ENCODE data around the gene CYB5RL. TPM values are rescaled to one million over a fixed set of nuclear protein-coding genes. Genes with fewer than 3 reads are reported as not detected.

CYB5RL gene
- total RNA-seq, 1 experiment from 2014 or later = 13.1 TPM

DNA sequence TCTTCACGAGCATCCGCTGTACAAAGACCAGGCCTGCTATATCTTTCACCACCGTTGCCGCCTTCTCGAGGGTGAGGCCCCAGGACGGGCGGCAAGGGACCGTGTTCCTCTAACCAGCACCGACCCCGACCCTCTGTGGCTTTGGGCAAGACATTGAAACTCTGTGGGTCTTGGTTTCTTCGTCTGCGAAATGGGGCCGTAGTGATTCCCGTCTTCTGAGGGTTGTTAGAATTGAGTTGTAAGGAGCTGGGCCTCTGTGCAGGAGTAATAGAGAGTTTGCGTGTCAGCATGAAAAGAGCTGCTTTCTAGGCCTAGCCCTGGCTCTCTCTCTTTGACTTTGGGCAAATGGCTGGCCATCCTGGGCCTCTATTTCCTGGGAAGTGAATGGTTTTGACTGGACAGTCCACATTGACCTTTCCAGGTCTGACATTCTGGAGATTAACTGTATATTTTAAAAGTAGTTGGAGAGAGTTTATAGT lies 728 bp upstream of the CYB5RL start (continued):
- TF ChIP-seq ZNF263 (CRISPR knock-in tag; IDR thresholded peaks at IDR 0.05; ENCODE audit: low read depth) (no peak), TEAD4 (CRISPR knock-in tag; IDR thresholded peaks at IDR 0.05) (no peak), ELF4 (CRISPR knock-in tag; IDR thresholded peaks at IDR 0.05; ENCODE audit: low read depth) (no peak)
- TF ChIP-seq, protein P1, sequence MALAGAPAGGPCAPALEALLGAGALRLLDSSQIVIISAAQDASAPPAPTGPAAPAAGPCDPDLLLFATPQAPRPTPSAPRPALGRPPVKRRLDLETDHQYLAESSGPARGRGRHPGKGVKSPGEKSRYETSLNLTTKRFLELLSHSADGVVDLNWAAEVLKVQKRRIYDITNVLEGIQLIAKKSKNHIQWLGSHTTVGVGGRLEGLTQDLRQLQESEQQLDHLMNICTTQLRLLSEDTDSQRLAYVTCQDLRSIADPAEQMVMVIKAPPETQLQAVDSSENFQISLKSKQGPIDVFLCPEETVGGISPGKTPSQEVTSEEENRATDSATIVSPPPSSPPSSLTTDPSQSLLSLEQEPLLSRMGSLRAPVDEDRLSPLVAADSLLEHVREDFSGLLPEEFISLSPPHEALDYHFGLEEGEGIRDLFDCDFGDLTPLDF (CRISPR knock-in tag; IDR thresholded peaks at IDR 0.05) = no peak
- TF ChIP-seq, protein P2, sequence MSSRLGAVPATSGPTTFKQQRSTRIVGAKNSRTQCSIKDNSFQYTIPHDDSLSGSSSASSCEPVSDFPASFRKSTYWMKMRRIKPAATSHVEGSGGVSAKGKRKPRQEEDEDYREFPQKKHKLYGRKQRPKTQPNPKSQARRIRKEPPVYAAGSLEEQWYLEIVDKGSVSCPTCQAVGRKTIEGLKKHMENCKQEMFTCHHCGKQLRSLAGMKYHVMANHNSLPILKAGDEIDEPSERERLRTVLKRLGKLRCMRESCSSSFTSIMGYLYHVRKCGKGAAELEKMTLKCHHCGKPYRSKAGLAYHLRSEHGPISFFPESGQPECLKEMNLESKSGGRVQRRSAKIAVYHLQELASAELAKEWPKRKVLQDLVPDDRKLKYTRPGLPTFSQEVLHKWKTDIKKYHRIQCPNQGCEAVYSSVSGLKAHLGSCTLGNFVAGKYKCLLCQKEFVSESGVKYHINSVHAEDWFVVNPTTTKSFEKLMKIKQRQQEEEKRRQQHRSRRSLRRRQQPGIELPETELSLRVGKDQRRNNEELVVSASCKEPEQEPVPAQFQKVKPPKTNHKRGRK (CRISPR knock-in tag; IDR thresholded peaks at IDR 0.05; ENCODE audit: borderline replicate concordance) = no peak

DNA sequence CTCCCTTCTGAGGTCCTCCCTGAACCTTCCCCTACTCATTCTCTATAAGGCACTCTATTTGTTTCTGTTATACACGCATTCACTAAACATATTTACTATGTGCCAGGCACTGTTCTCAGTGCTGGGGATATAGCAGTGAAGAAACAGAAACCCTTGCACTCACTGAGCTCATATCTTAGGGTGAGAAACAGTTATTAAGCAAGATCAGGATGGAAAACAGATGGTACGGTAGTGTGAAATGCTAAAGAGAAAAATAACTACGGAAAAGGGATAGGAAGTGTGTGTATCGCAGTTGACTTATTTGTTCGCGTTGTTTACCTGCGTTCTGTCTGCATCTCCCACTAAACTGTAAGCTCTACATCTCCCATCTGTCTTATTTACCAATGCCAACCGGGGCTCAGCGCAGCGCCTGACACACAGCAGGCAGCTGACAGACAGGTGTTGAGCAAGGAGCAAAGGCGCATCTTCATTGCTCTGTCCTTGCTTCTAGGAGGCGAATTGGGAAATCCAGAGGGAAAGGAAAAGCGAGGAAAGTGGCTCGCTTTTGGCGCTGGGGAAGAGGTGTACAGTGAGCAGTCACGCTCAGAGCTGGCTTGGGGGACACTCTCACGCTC lies 572 bp downstream of the CYB5RL start:
- POLR2A ChIA-PET = interaction anchor here (0.5 to 1.5 kb wide), 3 partner anchors 113 to 208 kb away, joined by 3 to 5 read pairs (median 4); partner anchors contain the start of gene SSBP3

DNA sequence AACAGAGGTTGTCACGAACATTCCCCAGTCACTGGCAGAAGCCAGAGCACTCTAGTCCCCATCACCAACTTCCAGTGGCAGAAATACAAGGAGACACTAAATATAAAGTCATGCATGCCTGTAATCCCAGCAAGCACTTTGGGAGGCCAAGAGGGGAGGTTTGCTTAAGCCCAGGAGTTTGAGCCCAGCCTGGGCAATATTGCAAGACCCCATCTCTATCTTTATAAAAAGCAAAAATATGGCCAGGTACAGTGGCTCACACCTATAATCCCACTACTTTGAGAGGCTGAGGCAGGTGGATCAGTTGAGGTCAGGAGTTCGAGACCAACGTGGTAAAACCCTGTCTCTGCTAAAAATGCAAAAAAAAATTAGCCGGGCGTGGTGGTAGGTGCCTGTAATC lies 6.4 kb downstream of the CYB5RL start:
- CTCF ChIA-PET = no interaction called here

More for the DNA sequence above, 572 bp downstream of the CYB5RL start:
- ATAC-seq = peak; percentile 6
- peak overlapping the region; percentile 39; the same call in 1 of the 2 replicates for H3K27ac Mint-ChIP-seq
- 0 out of 2 replicates have a peak, but pooled peaks have one; percentile 39 for TF ChIP-seq NFE2L1 (CRISPR knock-in tag; IDR thresholded peaks at IDR 0.05)
- TF ChIP-seq, protein P3, sequence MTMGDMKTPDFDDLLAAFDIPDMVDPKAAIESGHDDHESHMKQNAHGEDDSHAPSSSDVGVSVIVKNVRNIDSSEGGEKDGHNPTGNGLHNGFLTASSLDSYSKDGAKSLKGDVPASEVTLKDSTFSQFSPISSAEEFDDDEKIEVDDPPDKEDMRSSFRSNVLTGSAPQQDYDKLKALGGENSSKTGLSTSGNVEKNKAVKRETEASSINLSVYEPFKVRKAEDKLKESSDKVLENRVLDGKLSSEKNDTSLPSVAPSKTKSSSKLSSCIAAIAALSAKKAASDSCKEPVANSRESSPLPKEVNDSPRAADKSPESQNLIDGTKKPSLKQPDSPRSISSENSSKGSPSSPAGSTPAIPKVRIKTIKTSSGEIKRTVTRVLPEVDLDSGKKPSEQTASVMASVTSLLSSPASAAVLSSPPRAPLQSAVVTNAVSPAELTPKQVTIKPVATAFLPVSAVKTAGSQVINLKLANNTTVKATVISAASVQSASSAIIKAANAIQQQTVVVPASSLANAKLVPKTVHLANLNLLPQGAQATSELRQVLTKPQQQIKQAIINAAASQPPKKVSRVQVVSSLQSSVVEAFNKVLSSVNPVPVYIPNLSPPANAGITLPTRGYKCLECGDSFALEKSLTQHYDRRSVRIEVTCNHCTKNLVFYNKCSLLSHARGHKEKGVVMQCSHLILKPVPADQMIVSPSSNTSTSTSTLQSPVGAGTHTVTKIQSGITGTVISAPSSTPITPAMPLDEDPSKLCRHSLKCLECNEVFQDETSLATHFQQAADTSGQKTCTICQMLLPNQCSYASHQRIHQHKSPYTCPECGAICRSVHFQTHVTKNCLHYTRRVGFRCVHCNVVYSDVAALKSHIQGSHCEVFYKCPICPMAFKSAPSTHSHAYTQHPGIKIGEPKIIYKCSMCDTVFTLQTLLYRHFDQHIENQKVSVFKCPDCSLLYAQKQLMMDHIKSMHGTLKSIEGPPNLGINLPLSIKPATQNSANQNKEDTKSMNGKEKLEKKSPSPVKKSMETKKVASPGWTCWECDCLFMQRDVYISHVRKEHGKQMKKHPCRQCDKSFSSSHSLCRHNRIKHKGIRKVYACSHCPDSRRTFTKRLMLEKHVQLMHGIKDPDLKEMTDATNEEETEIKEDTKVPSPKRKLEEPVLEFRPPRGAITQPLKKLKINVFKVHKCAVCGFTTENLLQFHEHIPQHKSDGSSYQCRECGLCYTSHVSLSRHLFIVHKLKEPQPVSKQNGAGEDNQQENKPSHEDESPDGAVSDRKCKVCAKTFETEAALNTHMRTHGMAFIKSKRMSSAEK (CRISPR knock-in tag; IDR thresholded peaks at IDR 0.05; ENCODE audit: borderline replicate concordance) = no peak
- 0 out of 2 replicates have a peak, but pooled peaks have one; percentile 58 for TF ChIP-seq FOXK1 (CRISPR knock-in tag; IDR thresholded peaks at IDR 0.05)
- H3K4me3 Mint-ChIP-seq = peak overlapping the region; percentile 86
- CTCF ChIA-PET = interaction anchor here (1.0 to 3.5 kb wide), 6 partner anchors 18 to 207 kb away, joined by 3 to 25 read pairs (median 6); no protein-coding TSS in a partner anchor
- DNase-seq (ENCODE audit: low spot score) = no peak
- H3K9me3 Mint-ChIP-seq = no peaks in the 10 kb centered on the region
- H3K27me3 Mint-ChIP-seq (ENCODE audit: low read depth) = no peaks in the 10 kb centered on the region
- peaks cover 7% of the 10 kb centered on the region for H3K36me3 Mint-ChIP-seq
- H3K4me1 Mint-ChIP-seq = peaks cover 17% of the 10 kb centered on the region

More for the DNA sequence above, 6.4 kb downstream of the CYB5RL start:
- H3K27ac Mint-ChIP-seq = no peak overlapping the region
- no peak for TF ChIP-seq ZNF121 (CRISPR knock-in tag; IDR thresholded peaks at IDR 0.05)
- no peak for TF ChIP-seq ZNF423 (CRISPR knock-in tag; IDR thresholded peaks at IDR 0.05)
- TF ChIP-seq ESRRA (CRISPR knock-in tag; IDR thresholded peaks at IDR 0.05; ENCODE audit: borderline replicate concordance) = no peak
- TF ChIP-seq ELF4 (CRISPR knock-in tag; IDR thresholded peaks at IDR 0.05; ENCODE audit: low read depth) = no peak
- no peak for TF ChIP-seq NR3C1 (CRISPR knock-in tag; conservative IDR thresholded peaks at IDR 0.05; ENCODE audit: low read depth)
- TF ChIP-seq TCF7 (CRISPR knock-in tag; IDR thresholded peaks at IDR 0.05; ENCODE audit: low read depth) = no peak
- no peak for TF ChIP-seq ZNF317 (CRISPR knock-in tag; IDR thresholded peaks at IDR 0.05; ENCODE audit: borderline replicate concordance, low read depth)
- no peak for TF ChIP-seq RELA (CRISPR knock-in tag; IDR thresholded peaks at IDR 0.05; ENCODE audit: borderline replicate concordance)
- TF ChIP-seq, protein P4, sequence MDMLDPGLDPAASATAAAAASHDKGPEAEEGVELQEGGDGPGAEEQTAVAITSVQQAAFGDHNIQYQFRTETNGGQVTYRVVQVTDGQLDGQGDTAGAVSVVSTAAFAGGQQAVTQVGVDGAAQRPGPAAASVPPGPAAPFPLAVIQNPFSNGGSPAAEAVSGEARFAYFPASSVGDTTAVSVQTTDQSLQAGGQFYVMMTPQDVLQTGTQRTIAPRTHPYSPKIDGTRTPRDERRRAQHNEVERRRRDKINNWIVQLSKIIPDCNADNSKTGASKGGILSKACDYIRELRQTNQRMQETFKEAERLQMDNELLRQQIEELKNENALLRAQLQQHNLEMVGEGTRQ (CRISPR knock-in tag; IDR thresholded peaks at IDR 0.05) = no peak
- TF ChIP-seq, protein P2 (CRISPR knock-in tag; IDR thresholded peaks at IDR 0.05; ENCODE audit: borderline replicate concordance) = no peak
- no peak for TF ChIP-seq ETV6 (CRISPR knock-in tag; IDR thresholded peaks at IDR 0.05)
- TF ChIP-seq, protein P5, sequence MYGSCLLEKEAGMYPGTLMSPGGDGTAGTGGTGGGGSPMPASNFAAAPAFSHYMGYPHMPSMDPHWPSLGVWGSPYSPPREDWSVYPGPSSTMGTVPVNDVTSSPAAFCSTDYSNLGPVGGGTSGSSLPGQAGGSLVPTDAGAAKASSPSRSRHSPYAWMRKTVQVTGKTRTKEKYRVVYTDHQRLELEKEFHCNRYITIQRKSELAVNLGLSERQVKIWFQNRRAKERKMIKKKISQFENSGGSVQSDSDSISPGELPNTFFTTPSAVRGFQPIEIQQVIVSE (CRISPR knock-in tag; IDR thresholded peaks at IDR 0.05; ENCODE audit: borderline replicate concordance) = no peak
- no peaks in the 10 kb centered on the region for H3K4me1 Mint-ChIP-seq
- no peak for DNase-seq (ENCODE audit: low spot score)
- no peak for ATAC-seq
- H3K36me3 Mint-ChIP-seq = peaks cover 13% of the 10 kb centered on the region; the same call in 1 of the 2 replicates
- H3K9me3 Mint-ChIP-seq = no peaks in the 10 kb centered on the region
- H3K27me3 Mint-ChIP-seq (ENCODE audit: low read depth) = no peaks in the 10 kb centered on the region
- POLR2A ChIA-PET = no interaction called here
- H3K4me3 Mint-ChIP-seq = no peak overlapping the region

Data from WTC11 (cell line).